UCSD-AML1 (cell line): ENCODE data around the gene FAM114A1.

ENCODE experiments used
- DNase-seq: peaks from one replicate; lab custom pipeline; 2025; ENCODE audit not compliant: unreplicated experiment; lab: John Stamatoyannopoulos, UW

The FAM114A1 gene

DNA sequence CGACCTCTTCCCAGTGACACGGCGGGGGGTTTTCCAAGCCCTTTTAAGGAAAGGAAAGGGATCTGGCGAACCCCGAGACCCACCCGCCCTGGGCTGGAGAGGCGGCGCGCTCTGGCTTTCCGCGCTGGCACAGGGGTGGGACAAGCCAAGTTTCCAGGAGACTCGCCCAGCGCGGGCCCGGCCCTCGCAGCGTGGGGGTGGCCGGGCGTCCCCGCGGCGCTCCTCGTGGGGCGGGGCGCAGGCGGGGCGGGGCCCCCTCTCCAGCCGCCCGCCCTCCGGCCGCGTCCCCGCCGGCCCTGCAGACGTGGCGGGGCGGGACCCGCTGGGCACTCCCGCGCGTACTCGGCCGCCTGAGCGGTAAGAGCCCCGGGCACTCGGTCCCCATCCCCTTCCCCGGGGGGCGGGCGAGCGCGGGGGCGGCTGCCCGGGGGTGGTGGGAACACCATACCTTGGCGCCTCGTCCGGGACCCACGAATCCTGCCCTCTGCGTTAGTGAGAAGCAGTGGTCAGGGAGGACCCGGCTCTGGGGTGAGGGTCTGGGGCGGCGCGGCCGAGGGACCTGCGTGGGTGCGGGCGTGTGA lies at the start of gene FAM114A1:
FAM114A1 (plus strand) TSS at position 329 of the 581 bp plus-strand sequence. CDS start 10,273 bp downstream, outside the sequence.
- DNase-seq = peak; percentile 28

DNA sequence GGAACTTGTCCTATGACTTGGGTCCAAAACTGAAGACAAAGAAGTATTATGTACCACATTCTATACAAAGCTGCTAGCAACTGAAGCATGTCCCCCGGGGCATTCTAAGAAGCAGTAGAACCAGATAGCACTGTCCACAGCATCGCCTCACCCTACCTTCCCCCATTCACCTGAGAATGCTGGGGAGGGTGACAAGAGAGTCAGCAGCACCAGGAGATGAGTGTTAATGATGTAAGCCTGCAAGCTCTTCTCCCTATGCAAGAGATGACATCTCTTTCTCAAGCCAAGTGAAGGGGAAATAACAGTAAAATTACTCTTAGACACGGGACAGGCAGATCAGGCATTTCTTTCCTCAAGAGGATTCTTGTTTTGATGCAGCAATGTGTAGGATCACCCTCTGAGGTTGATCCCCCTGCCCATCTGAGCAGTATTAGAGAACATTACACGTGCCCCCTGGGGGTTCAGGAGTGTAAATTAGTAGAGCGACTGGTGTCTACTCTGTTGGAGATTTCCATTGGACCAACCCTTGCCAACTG lies 49.1 kb upstream of the FAM114A1 start:
- DNase-seq = no peak

DNA sequence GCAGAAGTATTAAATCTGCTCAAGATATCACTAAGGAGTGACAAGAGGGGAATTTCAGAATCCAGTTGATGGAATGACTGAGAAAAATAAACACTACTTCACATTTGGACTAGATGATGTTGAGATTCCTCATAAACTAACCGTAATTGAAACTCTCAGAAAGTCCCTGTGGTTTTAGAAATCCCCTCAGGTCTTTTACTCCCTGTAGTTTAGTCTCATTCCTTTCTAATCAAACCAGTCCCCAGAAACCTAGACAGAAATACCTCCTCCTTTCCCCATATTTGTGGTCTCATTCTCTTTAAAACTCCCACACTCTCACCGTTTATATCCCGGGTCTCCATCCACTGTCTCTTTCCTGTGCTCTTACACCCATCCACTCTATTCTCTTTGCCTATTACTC lies 48.0 kb upstream of the FAM114A1 start:
- DNase-seq = no peak

DNA sequence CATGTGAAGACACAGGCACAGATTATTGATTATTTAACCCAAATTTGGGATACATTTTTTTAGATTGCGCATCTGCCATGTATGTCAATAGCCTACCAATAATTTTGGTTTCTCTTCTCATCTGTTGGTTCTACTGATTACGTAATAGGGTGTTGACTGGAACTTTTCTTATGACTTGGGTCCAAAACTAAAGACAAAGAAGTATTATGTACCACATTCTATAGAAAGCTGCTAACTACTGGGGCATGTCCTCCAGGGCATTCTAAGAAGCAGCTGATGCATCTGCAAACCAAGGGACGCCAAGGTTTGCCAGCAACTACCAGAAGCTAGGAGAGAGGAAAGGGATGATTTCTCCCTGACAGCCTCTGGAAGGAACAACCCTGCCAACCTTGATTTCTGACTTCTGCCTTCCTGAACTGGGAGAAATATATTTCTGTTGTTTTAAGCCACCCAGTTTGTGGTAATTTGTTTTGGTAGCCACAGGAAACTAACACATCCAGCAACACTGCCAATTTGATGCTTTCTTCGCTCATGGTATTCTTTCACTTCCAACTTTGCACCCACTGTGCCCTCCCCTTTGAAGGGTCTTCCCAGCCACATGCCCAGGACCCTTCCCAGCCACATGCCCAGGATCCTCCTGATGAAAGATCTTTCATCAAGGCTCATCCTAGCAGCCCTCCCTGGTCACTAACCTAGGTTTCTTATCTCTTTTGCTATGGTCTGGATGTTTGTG lies 47.1 kb upstream of the FAM114A1 start:
- no peak for DNase-seq

DNA sequence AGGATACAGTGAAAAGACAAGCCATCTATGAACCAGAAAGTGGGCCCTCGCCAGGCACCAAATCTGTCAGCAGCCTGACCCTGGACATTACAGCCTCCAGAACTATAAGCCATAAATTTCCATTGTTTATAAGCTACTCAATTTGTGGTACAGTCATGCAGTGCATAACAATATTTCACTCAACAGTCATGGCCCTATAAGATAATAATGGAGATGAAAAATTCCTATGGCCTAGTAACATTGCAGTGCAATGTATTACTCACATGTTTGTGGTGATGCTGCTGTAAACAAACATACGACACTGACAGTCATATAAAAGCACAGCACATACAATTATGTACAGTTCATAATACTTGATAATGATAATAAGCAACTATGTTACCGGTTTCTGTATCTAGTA lies 45.9 kb upstream of the FAM114A1 start:
- no peak for DNase-seq

DNA sequence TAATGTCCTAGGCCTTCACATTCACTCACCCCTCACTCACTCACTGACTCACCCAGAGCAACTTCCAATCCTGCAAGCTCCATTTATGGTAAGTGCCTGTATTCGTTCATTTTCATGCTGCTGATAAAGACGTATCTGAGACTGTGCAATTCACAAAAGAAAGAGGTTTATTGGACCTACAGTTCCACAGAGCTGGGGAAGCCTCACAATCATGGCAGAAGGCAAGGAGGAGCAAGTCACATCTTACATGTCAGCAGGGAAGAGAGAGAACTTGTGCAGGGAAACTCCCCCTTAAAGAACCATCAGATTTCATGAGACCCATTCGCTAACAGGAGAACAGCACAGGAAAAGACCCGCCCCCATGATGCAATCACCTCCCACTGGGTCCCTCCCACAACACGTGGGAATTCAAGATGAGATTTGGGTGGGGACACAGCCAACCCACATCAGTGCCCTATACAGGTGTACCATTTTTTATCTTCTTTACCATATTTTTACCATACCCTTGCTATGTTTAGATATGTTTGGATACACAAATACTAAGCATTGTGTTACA lies 44.8 kb upstream of the FAM114A1 start:
- DNase-seq = no peak

DNA sequence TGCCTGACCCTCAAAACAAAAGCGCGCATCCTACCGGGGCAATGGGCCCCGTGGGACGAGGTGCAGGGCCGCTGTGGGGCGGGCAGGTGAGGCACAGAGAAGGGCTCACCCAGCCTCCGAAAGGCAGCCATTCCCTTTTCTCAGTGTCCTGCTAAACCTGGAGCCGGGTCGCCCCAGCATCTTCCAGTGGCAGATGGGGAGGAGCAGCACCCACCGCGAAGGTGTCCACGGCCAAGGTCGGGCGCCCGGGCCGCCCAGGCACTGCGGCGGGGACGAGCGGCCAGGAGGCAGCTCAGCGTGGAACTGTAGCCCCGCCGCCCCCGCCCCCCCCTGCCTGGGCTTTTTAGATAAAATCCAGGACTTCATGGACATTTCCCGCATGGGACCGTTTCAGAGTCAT lies 43.8 kb upstream of the FAM114A1 start:
- no peak for DNase-seq

DNA sequence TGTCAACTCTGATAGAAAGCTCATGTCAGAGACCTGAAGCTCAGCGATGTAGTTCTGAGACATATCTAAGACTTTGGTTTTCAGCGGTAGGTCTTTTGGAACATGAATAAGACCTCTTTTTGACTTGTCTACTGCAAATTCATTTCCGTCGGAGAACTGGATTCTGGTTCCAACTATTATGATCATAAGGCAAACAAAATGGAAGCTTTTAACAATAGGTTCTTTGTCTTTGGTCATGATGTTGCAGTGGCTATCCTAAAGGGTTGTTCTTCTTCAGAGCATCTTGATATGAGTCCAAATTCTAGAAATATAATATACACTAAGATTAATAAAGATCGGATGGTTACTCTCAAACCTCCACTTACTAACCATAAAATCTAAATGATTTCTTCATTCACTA lies 38.4 kb upstream of the FAM114A1 start:
- no peak for DNase-seq

DNA sequence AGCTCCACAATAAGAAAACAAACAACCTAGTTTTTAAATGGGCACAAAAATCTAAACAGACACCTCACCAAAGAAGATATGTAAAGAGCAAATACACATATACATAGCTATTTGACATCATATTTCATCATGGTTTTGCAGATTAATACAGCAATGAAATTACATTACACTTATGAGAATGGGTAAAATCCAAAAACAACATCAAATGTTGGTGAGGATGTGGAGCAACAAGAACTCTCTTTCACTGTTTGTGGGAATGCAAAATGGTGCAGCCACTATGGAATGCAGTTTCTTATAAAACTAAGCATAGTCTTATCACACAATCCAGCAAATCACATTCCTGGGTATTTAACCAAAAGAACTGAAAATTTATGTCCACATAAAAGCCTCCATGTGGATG lies 36.0 kb upstream of the FAM114A1 start:
- DNase-seq = no peak

DNA sequence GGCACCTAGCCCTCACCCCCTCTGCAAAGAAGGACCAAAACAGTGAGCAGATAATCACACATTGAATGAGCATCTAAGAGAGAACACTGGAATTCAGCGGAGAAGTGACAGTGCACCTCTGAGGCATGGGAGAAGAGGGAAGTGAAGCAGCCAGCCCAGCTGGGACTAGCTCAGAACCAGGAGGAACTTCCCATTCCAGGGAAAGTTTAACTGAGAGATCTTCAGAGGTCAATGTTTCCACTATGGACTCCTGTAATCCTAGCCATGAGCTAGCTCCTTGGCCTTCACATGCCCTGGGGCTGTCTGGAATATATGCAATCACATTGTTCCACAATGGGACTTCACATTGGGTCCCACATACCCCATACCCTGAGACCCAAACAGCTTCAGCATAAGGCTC lies 35.4 kb upstream of the FAM114A1 start:
- DNase-seq = no peak

DNA sequence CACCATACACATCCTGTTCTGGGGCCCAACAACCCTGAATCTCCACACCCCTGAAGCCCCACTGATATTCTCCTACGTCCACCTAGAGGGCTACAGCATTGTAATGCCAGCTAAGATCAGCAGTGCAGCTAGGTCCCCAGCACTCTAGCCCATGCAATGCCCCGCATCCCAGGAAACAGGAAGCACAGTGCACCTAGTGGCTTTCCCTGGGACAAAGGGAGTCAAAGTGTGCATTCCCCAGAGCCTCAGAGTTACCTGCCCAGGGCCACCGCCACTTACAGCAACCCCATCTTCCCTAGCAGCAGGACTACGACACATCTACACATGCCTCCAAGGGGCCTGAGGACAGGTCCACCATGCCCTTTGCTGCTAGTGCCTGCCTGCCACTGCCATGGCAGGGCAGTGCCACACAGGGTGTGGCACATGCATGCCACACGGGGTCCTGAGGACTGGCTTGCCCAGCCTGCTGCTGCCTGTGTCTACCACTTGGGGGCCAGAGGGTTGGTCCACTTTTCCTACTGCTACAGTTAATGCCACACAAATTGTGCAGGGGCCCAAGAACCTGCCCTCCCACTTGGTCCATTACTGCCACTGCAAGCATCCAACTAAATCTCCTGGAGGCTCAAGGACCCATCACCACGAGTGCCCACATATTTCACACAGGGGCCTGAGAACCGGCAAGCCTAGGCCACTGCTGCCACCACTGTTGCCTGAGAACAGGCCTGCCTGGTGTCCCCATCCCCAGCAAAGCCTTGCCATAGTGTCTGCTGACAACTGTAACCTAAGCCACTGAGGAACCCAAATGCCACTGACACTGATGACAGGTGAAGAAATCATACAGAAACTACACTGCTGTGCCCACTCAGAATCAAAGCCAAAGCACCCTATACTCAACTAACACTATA lies 34.7 kb upstream of the FAM114A1 start:
- no peak for DNase-seq

DNA sequence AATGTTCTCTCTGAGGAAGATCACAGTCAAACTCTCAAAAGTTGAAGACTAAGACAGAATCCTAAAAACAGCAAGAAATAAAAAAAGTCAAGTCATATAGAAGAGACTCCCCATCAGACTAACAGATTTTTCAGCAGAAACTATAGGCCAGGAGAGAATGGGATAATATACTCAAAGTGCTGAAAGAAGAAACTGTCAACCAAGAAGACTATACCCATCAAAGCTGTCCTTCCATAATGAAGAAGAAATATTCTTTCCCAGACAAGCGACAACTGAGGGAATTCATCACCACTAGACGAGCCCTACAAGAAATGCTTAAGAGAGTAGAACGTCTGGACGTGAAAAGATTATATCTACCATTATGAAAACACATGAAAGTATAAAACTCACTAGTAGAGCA lies 33.0 kb upstream of the FAM114A1 start:
- DNase-seq = no peak

DNA sequence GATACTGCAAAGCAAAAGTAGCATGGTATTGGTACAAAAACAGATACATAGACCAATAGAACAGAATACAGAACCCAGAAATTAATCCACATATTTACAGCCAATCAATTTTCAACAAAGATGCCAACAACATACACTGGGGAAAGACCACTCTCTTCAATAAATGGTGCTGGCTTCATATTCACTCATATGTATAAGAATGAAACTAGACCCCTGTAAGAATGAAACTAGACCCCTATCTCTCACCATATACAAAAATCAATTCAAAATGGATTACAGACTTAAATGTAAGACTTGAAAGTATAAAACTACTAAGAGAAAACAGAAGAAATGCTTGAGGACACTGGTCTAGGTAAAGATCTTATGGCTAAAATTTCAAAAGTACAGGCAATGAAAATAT lies 30.3 kb upstream of the FAM114A1 start:
- DNase-seq = no peak

DNA sequence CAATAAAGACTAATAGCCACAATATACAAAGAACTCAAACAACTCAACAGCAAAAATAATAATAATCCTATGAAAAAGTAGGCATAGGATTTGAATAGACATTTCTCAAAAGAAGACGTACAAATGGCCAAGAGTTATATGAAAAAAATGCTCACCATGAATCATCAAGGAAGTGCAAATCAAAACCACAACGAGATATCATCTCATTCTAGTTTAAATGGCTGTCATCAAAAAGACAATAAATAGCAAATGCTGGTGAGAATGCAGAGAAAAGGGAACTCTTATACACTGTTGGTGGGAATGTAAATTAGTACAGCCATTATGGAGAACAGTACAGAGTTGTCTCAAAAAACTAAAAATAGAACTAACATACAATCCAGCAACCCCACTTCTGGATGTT lies 29.8 kb upstream of the FAM114A1 start:
- DNase-seq = no peak

DNA sequence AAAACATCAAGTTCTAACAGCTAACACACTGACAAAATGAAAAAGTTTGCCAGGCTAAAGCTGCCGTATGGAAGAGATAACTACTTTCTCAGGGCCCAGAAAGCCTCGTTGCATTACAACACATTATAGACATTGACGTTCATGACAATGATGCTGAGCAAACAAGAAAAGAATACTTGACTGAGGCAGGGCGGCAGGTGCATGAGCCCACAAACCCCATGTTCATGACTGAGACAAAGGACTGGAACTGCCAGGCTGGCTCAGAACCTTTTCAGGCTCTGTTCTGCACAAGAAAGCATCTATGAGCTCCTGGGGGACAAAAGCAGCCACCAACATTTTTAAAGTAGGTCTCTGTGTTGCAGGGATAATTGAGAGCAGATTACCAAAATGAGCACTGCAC lies 24.6 kb upstream of the FAM114A1 start:
- no peak for DNase-seq

DNA sequence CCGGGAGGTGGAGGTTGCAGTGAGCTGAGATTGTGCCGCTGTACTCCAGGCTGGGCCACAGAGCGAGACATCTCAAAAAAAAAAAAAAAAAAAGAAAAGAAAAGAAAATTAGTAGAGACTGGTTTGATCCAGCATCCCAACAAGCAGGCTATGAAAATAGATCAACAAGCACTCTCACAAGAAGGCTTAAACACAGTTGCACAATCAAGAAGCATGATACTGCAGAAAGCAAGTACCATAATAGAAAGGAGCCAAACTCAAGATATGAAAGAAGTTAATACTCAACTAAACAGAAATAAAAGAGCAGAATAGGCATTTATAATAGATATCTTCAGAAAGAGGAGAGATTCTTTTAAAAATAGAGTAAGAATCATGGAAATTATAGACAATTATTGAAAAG lies 21.6 kb upstream of the FAM114A1 start:
- no peak for DNase-seq

DNA sequence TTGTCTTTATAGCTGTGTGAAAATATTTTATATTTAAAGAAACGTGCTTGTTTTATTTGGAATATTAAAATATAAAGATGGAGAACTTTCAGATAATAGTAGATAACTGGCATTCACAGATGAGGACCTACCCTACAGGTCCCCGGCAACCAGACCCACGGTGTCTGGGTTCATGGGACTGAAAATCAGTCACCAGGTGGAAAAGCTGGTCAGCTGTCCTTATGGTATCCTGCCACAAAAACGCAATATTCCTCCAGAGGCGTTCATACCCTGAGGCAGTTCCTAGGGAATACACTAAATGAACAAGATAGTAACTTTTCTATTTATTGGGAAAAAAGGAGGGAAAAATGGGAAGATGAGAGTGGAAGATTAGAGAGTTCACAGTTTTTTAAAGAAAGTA lies 12.1 kb upstream of the FAM114A1 start:
- no peak for DNase-seq

DNA sequence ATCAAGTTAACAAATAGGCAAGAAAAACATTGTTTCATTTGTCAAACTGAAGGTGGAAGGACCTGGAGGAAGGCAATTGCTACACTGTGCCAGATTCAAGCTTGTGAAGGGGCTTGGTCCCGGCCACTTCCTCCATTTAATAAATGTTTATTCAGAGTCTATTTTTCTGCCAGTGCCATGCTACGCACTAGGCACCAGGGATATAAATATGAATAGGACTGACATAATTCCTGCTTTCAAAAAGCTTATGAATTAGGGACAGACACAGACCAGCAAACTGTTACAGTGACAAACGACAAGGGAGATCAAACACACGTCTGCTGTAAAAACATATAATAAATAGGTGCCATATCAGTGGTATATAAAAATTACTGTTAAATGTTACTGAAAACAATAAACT lies 11.6 kb upstream of the FAM114A1 start:
- DNase-seq = no peak

DNA sequence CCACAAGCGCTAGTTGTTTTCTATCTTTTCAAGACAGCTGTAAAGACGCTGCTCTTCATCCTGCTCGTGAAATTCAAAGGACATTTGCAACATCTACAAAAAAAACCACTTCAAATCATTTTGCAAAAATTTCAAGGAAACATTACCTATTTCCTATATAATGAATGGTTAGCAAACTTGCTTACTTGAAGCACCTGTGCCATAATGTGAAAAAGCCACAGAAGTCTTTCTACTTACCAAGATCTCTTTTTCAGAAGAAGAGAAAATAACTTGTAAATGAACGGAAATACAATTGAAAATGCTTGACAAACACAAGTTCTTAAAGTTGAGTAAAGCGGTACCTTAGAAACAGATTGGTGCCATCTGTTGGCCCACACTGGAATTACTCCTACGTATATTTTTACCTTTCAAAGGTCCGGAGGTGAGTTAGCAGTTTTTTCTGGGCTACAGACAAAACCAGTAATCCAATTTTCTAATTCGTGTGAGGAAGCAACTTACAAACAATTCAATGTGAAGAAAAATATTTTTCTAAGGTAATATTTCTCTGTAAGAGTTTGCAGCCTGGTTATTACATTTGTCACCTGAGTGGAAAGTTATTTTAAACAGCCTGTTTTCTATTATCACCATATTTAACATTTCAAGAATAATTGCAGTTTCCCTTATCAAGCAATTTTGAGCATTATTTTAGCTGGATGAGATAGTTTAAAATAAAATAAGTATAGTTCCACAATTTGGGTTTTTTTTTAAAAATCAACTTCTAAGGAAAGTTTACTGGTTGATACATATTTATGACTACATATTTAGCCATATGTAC lies 10.9 kb upstream of the FAM114A1 start, which contains the start of gene TLR6:
TLR6 (minus strand) TSS at position 294 of the 814 bp plus-strand sequence. CDS start 27,344 bp downstream, outside the sequence.
- DNase-seq = no peak

DNA sequence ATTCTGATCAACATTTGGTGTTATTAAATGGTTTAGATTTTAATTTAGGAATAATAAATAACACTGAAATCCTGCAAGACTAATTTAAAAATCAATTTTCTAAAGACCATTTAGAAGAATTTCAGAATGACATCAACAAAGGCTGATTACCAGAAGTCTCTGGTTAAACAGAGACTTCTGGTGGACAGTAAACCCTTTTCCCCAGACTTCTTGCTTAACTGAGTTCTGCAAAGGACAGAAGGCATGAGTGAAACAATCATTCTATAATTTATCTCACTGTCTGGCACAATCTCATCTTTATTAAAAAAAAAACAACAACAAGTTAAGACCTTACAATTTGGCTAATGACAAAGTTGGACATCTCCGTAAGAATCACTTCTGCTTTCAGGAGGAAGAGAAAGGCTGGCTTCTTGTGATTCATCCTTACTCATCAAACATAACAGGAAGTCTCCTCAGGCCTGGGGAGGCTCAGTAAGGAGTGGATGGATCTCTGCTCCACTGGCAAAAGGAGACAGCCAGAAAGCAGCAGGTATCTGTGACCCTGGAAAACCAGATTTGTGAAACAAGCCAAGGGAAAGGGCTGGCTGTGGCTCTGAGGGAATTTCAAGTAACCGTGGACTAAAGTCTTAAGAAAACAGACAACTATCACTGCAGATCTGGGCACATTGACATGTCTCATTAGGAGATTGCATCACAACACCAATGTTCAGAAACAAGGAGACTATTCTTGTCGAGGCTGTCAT lies 10.1 kb upstream of the FAM114A1 start:
- peak; percentile 25 for DNase-seq
